Muscle of back (tissue), 11 donors: Measurements from ENCODE around the gene SDC4. TPM values are rescaled to one million over a fixed set of nuclear protein-coding genes. Genes with fewer than 3 reads are reported as not detected.

Source experiments
- DNase-seq, 3 donors: peaks; one replicate each; pipeline versions ENCODE4 v3.0.0 to v3.0.0-alpha.2; 2013
- polyA plus RNA-seq, 10 donors: library from polyadenylated mRNA; unstranded; fragments of 120-200 nt; gene quantifications; one replicate each; pipeline ENCODE4 v1.2.1, GENCODE V29; 2013; ENCODE audit not compliant: insufficient read length in 10 of 10

Gene SDC4
- polyA plus RNA-seq, 10 donors, result 4.6 to 15.3 (median 7.7) TPM

DNA sequence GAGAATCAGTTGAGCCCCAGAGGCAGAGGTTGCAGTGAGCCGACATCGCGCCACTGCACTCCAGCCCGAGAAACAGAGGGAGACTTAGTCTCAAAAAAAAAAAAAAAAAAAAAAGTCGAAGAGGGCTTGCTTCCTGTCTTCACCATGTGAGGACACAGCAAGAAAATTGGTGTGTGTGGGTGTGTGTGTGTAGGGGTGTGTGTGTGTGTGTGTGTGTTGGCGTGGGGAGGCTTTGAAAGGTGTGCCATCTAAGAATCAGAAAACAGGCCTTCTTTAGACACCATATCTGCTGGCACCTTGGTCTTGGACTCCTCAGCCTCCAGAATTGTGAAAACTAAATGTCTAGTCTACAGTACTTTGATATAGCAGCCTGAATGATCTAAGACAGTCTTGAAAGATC, 48.4 kb downstream of the SDC4 start:
- no peak for DNase-seq

DNA sequence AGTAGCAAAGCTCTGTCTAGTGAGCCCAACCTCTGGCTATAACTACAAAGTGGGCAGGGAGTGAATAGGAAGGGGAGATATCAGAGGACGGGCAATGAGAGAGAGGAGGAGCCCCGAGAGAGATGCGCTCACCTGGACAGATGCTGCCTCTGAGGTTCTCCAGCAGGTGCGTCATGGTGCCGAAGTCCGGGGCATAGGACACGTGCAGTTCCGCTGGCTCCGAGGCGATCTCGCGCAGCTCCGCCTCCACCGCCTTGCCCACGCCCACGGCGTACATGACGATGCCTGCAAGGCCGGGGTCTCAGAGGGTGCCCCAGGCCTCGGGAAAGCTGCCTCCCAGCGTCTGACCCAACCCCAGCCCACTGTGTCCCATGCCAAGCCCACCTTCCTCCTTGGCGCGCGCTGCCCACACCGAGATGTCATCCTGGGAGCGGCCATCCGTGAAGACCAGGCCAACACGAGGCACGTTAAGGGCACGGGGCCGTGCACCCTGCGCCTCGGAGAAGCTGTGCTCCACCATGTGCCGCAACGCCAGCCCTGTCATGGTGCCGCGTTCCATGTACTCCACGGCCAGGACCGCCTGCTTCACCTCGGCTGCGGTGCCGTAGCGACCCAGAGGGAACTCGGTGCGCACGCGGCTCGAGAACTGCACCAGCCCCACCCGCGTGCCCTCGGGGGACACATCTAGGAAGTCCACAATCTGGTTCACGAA, 50.3 kb downstream of the SDC4 start:
- no peak for DNase-seq

DNA sequence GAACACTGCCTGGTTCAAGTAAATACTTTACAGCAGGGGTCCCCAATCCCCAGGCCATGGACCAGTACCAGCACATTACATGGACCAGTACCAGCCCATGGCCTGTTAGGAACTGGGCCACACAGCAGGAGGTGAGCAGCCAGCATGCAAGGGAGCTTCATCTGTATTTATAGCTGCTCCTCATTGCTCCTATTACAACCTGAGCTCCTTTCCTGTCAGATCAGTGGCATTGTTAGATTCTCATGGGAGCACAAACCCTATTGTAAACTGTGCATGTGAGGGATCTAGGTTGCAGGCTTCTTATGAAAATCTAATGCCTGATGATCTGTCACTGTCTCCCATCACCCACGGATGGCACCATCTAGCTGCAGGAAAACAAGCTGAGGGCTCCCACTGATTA, 53.6 kb downstream of the SDC4 start:
- DNase-seq, result no peak

DNA sequence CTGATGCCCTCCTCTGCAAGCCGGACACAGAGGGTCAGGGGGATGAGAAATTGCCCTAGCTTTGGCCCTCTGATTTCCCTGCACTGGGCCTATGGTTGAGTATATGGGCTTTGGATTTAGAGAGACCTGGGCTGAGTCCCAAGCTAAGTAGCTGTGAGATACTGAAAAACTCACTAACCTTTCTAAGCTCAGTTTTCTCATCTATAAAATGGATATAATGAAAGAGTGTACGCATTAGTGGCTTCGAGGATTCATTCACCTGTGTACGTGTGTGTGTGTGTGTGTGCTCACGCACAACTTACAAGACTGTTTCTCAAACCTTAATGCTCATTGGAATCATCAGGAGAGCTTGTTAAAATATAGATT, 54.2 kb downstream of the SDC4 start:
- DNase-seq, result no peak

DNA sequence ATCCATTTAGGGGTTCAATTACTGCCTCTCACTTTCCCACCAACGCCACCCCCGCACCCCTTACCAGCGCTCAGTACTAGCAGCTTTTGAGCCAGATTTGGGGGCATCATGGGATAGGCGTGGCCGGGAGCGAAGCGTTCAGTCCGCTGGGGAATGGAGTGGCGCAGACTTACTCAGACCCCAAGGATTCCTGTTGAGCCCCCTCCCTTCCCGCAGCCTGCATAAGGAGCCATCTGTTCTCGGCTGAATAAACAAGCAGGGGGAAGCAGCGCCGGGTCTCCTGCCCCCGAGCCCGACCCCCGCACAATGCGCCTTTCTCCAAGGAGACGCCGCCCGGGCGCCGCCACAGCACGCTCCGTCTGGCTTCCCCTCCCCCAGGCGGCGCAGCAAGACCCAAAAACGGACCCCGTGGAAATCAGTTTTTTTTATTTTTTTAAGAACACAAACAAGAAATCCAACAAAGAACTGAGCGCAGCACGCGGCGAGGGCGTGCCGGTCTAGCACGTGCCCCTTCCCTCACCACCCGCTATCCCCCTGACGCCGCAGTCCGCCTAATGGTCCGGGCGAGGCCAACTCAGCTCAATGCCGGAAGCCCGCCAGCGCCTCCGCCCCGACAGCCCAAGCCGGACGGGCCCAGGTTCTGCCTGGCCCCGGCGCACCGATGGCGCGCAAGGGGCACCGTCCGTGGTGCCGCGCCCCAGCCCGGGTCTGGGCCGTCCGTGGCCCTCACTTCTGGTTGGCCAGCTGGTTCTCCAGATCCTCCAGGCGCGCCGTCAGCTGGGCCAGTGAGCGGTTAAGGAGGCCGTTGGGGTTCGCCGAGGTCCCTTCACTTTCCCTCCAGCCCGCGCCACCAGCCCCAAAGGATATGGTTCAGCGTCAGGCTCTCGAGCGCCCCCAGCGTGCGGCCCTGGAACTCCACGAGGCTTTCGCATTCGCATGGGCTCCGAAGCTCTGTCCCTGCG, 54.9 kb downstream of the SDC4 start:
- DNase-seq, result peak; percentile 36 to 85 (median 61)

DNA sequence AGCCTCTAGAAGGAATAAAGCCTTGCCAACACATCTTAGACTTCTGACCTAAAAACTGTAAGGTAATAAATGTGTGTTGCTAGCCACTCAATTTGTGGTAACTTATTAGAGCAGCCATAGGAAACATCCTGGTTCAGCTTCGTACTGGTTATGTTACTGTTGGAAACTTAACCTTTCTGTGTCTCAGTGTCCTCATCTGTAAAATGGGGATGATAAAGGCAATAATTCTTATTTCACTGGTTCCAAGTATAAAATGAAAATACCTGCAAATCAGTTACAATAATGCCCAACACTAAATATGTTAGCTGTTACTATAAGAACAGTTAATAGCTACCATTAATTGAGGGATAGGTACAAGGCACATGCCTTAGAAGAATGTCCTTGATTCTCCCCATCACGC, 55.9 kb downstream of the SDC4 start:
- DNase-seq, result no peak

DNA sequence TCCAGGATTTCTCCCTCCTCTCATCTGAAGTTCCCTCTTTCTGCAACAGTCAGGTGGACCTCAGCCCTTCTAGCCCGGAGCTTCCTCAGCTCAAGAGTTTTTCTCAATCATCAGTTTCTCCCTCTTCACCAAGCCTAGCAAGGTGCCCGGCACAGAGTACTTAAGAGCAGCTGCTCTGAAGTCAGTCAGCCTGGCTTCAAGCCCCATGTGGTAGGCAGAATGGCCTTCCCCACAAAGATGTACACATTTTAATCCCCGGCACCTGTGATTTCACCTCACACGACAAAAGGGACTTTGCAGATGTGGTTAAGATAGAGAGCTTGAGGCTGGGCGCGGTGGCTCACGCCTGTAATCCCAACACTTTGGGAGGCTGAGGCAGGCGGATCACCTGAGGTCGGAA, 56.7 kb downstream of the SDC4 start:
- no peak for DNase-seq

DNA sequence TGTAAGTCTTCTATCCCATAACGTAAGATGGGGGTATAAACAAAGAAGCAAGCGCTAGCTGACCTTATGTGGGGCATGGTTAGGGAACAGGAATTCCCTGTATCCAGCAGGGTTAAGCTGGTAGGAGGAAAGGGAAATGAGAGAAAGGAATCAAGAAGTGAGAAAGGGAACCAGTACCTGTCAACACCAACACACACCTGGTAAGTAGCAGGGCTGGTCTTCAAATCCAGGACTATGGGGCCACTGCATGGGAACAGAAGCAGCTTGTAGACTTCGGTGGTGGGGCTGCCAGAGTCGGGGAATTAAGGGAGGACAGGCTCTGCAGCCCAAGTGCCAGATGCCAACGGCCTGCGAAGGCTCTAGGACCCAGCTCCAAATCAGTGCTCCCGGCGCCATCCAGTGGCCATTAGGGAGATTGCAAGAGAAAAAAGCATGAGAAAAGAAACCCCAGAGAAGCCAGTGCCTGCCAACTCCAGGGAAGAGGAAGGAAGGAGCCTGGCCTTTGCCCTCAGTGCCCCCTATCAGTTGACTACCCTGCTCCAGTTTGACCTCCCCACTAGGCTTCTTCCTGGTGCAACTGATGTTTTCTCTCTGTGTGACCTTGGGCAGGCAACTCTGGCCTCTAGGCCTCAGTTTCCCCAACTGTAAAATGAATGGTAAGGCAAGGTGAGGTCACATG, 57.4 kb downstream of the SDC4 start:
- DNase-seq, result peak; percentile 44 to 80 (median 54)

DNA sequence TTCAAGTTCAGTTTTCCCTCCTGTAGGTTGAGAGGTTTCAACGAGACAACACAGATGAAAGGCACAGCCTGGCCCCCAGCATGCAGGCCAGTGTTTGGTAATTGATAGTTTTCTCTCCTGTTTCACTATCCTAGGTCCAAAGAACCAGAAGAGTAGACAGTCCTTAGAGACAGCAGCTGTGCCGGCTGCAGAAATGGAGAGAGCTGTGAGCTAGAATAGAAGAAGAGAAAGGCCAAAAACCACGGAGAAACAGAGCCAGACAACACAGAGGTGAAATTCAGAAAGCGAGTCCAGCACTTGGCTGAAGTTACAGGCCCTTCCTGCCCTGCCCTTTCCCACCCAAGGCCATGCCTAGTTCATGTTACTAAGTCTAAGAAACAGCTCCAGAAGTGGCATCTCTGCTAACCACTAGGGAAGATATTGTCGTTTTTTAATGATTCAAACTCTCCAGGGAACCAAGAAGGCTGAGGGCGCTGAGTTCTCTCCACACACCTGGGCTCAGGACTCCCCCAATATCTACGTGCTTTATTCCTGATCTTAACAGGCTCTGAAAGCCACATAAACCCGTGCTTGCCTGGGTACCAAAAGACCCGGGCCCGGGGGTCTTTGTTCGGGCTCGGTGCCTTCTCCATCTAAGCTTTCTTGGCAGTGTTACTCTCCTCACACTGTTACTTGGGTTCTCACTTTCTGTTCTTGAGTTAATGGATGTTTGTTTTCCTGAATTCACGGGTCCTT, 58.1 kb downstream of the SDC4 start:
- peak in 1 of 3 donors; percentile 39 for DNase-seq

DNA sequence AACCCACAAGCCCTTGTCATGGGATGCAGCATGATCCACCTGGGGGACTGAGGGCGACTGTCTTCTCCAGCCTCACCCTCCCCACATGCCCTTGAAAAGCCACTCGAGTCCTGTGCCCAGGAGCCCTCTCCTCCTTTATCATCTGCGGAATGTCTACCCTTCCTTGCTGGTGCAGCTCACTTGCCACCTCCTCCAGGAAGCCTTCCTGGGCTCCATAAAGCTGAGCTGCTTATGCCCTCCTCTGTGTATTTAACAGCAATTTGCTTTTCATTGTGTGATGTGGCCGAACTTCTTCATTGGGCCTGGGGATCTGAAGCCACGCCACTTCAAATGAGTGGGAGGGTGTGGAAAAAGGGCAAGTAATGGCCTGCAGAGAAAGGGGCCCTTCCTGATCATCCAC, 59.4 kb downstream of the SDC4 start:
- no peak for DNase-seq

DNA sequence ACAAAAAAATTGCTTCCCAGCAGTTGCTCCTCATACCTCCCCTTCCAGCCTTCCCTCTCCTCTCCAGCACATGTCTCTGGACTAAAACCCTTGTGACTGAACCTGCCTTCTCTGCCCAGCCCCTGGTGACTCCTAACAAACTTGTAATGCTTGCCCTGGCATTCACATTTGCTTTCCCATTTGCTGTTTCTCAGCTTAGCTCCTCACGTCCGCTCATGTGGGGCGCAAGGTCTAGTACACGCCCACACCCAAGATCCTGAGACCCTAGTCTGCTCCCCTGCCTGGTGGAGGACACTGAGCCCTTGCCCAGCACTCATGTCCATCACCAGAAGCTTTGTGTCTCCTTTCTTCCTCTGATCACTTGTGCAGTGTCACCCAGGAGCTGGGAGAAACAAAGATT, 59.8 kb downstream of the SDC4 start:
- no peak for DNase-seq

DNA sequence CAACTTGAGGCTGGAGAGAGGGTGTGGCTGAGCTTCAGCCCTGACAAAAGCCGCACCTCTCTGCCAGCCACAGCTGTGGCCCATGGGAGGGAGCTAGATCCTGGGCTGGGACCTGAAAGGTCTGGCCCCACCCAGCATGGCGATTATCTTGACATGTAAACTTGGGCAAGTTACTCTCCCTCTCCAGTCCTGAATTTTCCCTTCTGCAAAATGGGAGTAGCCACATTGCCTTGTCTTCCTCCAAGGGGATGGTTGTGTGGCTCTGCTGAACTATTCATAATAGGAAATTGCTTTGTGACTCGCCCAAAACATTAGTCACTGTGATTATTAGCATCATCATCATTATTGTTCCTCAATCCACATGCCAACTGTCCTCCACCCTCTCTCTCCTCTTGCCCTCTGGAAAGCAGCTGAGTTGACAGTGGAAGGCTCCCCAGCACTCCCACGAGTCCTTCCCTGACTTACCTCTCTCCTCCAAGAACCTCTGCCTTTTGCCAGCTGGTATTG, 64.6 kb downstream of the SDC4 start:
- no peak for DNase-seq

DNA sequence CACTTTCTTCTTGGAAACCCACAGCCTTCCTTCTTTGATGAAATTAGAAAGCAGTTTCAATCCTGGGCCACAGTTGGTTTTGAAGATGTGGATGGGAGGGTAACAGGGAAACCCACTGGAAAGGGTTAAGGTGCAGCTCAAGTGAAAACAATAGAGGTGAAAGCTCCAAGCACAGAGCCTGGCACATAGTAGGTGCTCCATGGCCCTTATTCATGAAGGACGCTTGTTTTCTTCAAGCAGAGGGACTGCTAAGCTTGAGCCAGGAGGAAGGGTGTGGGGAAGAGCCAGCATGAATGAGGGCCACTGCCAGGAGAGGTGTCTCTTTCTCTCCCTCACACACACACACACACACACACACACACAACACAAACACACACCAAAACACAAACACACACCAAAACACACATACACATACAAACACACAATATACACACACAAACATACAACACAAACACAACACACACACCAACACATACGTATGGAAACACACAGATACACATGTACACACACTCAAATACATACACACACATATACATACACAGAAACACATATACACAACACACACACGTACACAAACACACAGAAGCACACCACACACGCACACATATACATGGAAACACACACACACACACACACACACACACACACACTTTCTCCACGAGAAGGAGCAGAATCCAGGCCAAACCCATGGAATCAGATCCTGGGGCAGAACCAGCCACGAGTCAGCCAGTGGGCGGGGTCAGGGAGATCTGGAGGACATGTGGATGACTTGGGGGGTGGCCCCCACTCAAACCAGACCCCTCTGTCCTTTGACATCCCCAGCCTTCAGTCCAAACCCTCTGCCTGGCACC, 65.3 kb downstream of the SDC4 start:
- DNase-seq, result no peak

DNA sequence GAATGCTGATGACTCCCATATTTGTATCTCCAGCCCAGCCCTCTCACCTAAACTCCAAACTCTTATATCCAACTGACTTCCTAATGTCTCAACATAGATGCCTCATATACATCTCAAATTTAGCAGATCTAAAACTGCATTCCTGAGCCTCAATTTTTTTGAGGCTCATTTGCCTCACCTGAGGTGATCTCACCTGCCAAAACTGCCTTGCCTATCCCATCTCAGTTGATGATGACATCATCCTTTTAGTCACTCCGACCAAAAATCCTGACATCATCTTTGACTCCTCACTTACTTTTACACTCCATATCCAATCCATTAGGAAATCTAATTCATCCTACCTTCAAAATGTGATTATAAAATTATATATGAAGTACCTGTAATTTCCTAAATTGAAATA, 68.2 kb downstream of the SDC4 start:
- no peak for DNase-seq

DNA sequence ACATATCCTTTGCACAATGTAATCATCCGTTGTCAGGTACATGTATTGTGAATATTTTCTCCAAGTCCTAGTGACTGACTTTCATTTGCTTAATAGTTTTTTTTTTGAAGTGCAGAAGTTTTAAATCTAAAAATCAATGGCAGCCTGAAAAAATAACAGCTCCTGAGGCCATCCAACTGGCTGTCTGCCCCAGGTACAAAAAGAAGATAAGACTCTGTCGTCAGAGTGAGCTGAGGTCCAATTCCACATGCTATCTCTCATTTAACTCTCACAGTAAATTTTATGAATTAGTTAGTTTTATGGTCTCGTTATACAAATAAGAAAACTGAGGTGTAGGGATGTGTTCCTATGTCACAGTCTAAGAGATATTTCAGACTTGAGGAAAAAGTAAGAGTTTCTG, 72.9 kb downstream of the SDC4 start:
- DNase-seq, result no peak

Other genes with a start within 250 kb of the SDC4 start
- under 1 TPM in 9 of 10 donors, not detected in 1; 0.03 to 0.18 (median 0.07) TPM for gene KCNS1, start 247.3 kb downstream of the SDC4 start, polyA plus RNA-seq
- under 1 TPM in 2 of 10 donors, not detected in 8; 0.62 to 0.69 TPM for gene WFDC5, start 233.2 kb downstream of the SDC4 start, polyA plus RNA-seq
- gene WFDC12, start 224.0 kb downstream of the SDC4 start, polyA plus RNA-seq, result not detected
- not detected for gene PI3, start 173.5 kb downstream of the SDC4 start, polyA plus RNA-seq
- gene SEMG1, start 141.4 kb downstream of the SDC4 start, polyA plus RNA-seq, result under 1 TPM in 1 of 10 donors, not detected in 9; 0.07 TPM
- not detected for gene SEMG2, start 127.1 kb downstream of the SDC4 start, polyA plus RNA-seq
- gene SLPI, start 93.9 kb downstream of the SDC4 start, polyA plus RNA-seq, result under 1 TPM in 3 of 10 donors, not detected in 7; 0.34 to 0.71 (median 0.69) TPM
- gene RBPJL, start 41.6 kb downstream of the SDC4 start, polyA plus RNA-seq, result under 1 TPM in 1 of 10 donors, not detected in 9; 0.14 TPM
- 1 to 10 TPM in 2 of 10 donors, under 1 TPM in 8; 0.34 to 2.5 (median 0.63) TPM for gene MATN4, start 40.1 kb downstream of the SDC4 start, polyA plus RNA-seq
- 10 to 100 TPM; 13.7 to 17.9 (median 15.9) TPM for gene SYS1, start 14.7 kb upstream of the SDC4 start, polyA plus RNA-seq
- gene TP53TG5, start 29.9 kb upstream of the SDC4 start, polyA plus RNA-seq, result 1 to 10 TPM in 2 of 10 donors, under 1 TPM in 8; 0.41 to 1.4 (median 0.68) TPM
- 10 to 100 TPM; 17.2 to 26.4 (median 22.8) TPM for gene DBNDD2, start 59.9 kb upstream of the SDC4 start, polyA plus RNA-seq
- gene PIGT, start 67.7 kb upstream of the SDC4 start, polyA plus RNA-seq, result 10 to 100 TPM; 61.2 to 79.5 (median 71.6) TPM
- 1 to 10 TPM in 1 of 10 donors, under 1 TPM in 6, not detected in 3; 0.26 to 1.9 (median 0.77) TPM for gene WFDC2, start 121.3 kb upstream of the SDC4 start, polyA plus RNA-seq
- not detected for gene SPINT3, start 167.2 kb upstream of the SDC4 start, polyA plus RNA-seq
- not detected for gene WFDC6, start 191.1 kb upstream of the SDC4 start, polyA plus RNA-seq
- gene EPPIN, start 199.0 kb upstream of the SDC4 start, polyA plus RNA-seq, result under 1 TPM in 2 of 10 donors, not detected in 8; 0.11 to 0.16 TPM
- gene WFDC8, start 230.9 kb upstream of the SDC4 start, polyA plus RNA-seq, result not detected